NT2/D1 (cell line): Measurements from ENCODE around the gene ANTXR1.

Experiments used
- SUZ12 ChIP-seq: IDR thresholded peaks from 2 replicates; pipeline ENCODE4 v1.6.1; 2011; ENCODE audit not compliant: insufficient read length, insufficient read depth; ENCODE audit errors: extremely low read depth
- YY1 ChIP-seq: IDR thresholded peaks from 2 replicates; pipeline ENCODE4 v1.6.1; 2011; ENCODE audit not compliant: insufficient read length, insufficient read depth
- ZNF274 ChIP-seq: IDR thresholded peaks from 2 replicates; pipeline ENCODE4 v1.6.1; 2011; ENCODE audit warnings: mild to moderate bottlenecking, low read depth, low read length

- no peak for TF ChIP-seq ZNF274
- TF ChIP-seq YY1, result no peak
- no peak for TF ChIP-seq SUZ12
Measured at GRCh38 chr2:69184224-69184623, 171.2 kb downstream of the ANTXR1 start.
